Subcutaneous adipose tissue (tissue), 4 donors: ENCODE measurements around the gene AK2. TPM values are rescaled to one million over a fixed set of nuclear protein-coding genes. Genes with fewer than 3 reads are reported as not detected.

ENCODE experiments used
- CTCF ChIP-seq: fragments of 450-650 bp; IDR thresholded peaks from one replicate; pipeline ENCODE4 v1.5.1; 2016; ENCODE audit warnings: low read depth, mild to moderate bottlenecking, control low read depth, antibody characterized with exemption, moderate library complexity
- total RNA-seq, 4 donors: library from RNA; depleted of rRNA; stranded (reverse); fragments of >200 nt; gene quantifications; one replicate each; pipeline ENCODE4 v1.1.0, GENCODE V29; 2016

The AK2 gene
- total RNA-seq, 4 donors from 2014 or later, result 101 to 251 (median 194) TPM

GRCh38 chr1:33007190-33008050, 29.3 kb downstream of the AK2 start:
- no peak for TF ChIP-seq CTCF

DNA sequence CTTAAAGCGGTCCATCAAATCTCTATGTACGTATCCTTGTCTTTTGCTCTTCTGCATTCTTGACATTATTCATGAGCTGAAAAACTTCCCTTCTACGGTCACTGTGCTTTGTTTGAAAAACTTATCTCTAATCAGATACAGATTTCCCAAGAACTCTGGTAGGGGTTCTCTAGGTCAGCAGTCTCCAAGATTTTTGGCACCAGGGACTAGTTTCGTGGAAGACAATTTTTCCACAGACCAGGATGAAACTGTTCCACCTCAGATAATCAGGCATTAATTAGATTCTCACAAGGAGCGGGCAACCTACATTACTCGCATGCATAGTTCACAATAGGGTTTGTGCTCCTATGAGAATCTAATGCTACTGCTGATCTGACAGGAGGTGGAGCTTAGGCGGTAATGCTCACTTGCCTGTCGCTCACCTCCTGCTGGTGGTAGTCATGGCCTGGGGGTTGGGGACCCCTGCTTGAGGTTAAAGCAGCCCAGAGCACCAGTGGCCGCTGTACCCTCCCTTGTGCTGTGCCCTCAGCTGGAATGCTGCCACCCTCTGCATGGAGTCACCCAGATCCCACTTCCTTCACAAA, 30.8 kb downstream of the AK2 start:
- TF ChIP-seq CTCF, result no peak

DNA sequence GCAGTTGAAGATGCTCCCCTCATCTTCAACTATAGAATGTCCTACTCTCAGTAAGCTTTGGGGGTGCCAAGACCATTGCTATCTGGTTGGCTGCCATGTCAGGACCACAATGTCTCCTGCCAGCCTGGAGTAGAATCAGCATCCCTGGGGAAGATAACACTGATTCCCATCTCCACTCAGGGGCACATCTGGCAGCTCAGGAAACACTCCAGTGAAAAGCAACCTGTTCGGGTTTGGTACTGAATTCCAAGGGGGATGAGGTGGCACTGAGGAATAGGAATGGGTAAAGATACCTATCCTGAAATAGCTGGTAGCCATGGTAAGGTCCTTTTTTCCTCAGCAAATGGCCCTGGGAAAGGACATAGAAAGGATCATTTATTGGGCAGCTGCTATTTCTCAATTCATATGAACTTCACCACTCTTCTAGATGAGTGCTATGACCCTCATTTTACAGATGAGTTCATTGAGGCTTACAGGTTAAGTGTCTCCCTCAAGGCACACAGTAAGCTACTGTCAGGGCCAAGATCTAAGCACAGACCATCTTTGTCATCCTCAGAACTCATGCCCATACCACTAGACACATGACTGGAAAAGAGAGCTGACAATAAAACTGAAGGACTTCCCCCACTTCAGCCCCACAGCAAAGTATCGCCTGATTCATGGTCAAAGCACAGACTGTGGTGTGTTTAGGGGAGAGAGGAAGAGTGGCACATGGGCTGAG, 31.4 kb downstream of the AK2 start:
- no peak for TF ChIP-seq CTCF

GRCh38 chr1:33004613-33005012, 32.1 kb downstream of the AK2 start:
- TF ChIP-seq CTCF, result no peak

- no peak for TF ChIP-seq CTCF
These were observed 33.0 kb downstream of the AK2 start for GRCh38 chr1:33003657-33004056.

- no peak for TF ChIP-seq CTCF
These were observed 34.7 kb downstream of the AK2 start for GRCh38 chr1:33002006-33002405.

DNA sequence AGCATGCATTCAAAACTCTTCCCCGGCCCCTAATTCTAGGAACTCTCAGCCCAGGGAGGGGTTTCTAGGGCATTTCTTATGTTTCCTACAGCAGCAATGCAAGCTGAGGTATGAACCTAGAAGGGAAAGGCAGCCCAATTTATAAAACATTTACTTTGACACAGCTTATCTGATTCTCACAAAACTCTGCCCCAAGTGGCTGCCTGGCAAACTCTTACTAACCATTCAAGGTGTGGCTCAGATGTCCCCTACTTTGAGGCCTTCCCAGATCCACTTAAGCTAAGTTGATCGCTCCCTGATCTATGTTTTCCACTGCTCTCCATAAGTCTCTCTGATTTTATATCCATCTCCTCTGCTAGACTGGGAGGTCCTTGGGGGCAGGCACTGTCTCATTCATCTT, 35.4 kb downstream of the AK2 start:
- no peak for TF ChIP-seq CTCF
